Spinal cord (tissue), 10 donors: ENCODE results near the gene ZNF608. TPM values are rescaled to one million over a fixed set of nuclear protein-coding genes. Genes with fewer than 3 reads are reported as not detected.

Experiments used
- DNase-seq, 6 donors: peaks; one replicate each; pipeline versions ENCODE4 v3.0.0 to v3.0.0-alpha.2; 2013 to 2015; ENCODE audit warnings: low spot score in 6 of 6, low read depth in 4 of 6
- H3K27ac ChIP-seq: one replicate; pipeline ENCODE4 v1.5.1; 2013; ENCODE audit warnings: low read depth, low read length, control low read depth
- H3K27me3 ChIP-seq: one replicate; pipeline ENCODE4 v1.6.1; 2013; ENCODE audit warnings: low read length; ENCODE audit not compliant: control insufficient read depth, insufficient read depth
- H3K36me3 ChIP-seq: one replicate; pipeline ENCODE4 v1.6.1; 2013; ENCODE audit warnings: low read length; ENCODE audit not compliant: control insufficient read depth, insufficient read depth
- H3K4me1 ChIP-seq: one replicate; pipeline ENCODE4 v1.6.1; 2013; ENCODE audit warnings: low read length; ENCODE audit not compliant: control insufficient read depth, insufficient read depth
- H3K4me3 ChIP-seq: one replicate; pipeline ENCODE4 v1.5.1; 2013; ENCODE audit warnings: low read depth, low read length, control low read depth
- H3K9me3 ChIP-seq: one replicate; pipeline ENCODE4 v1.6.1; 2013; ENCODE audit warnings: low read length; ENCODE audit not compliant: control insufficient read depth, insufficient read depth
- WGBS: methylation state at CpG from one replicate; pipeline ENCODE4 v1.1.5; 2013; ENCODE audit warnings: missing lambda C conversion rate; ENCODE audit not compliant: insufficient coverage; 5-methylcytosine and 5-hydroxymethylcytosine counted together
- polyA plus RNA-seq, 2 donors: library from polyadenylated mRNA; unstranded; fragments of 120-200 nt; gene quantifications; one replicate each; pipeline ENCODE4 v1.2.1, GENCODE V29; 2013; ENCODE audit not compliant: insufficient read length in 2 of 2
- total RNA-seq, 2 donors: library from RNA; depleted of rRNA in 1 of 2; stranded (reverse); fragments of 120-200 nt in 1 of 2; fragments of >200 nt in 1 of 2; gene quantifications; one replicate each; pipeline versions ENCODE4 v1.2.3 to v1.2.4, GENCODE V29; 2013 to 2014
- donor health status: healthy.

Gene ZNF608
- total and polyA plus RNA-seq, 4 donors = 45.5 to 81.7 (median 64.8) TPM

DNA sequence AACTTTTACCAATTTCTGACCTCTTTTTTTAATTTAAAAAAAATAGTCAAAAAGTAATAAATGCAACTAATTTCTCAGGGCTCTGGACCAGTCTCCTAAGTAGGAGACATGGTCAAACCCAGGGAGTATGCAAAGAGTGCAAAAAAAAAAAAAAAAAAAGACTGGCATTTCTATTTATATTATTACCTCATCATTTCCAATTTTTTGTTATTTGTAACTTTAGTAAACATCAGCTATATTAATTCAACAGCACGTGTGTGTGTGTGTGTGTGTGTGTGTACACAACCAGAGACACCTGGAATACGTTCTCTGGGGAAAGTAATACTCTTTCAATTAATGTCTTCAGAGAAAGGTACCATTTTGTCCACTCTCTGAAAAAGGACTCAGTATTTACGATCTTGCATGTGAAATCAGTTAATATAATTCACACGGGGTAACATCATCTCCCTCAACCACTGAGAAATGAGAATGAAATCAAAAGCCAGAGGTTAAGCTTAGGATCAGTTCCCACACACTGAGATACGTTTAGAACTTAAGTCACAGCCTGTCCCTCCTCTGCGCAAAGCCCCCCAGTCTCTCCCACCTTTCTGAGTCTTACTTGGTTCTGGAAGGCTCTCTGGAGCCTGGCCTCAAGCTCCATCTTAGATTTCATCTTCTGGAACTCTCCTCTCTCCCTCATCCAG is 21.9 kb downstream of the ZNF608 start:
- Histone ChIP-seq H3K9me3 (no peaks in the 10 kb centered on the region), H3K36me3 (no peaks in the 10 kb centered on the region), H3K4me1 (peaks cover 18% of the 10 kb centered on the region), H3K27me3 (no peaks in the 10 kb centered on the region), H3K27ac (no peak overlapping the region), H3K4me3 (no peak overlapping the region)
- 80% methylated on average over 3 of the region's 6 CpGs for WGBS
- no peak for DNase-seq

DNA sequence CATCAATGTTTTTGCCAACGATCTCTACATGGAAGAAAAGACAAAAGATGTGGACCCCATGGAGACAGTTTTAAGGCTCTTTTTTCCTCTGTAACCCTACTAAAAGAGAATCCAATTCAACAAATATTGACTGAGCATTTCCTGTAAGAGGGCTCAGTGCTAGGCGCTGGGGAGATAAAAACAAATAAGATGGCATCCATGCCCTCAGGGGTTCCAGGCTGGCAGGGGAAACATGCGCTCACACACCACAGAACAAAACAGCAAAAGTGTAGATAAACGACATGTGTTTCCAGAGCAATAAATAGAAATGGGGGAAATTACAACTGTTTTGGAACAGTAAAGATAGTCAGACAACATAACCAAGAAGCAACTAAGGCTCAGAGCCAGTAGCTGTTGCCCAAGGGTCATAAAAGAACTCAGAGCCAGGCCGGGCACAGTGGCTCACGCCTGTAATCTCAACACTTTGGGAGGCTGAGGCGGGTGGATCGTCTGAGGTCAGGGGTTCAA is 25.2 kb downstream of the ZNF608 start:
- no peak overlapping the region for H3K27ac ChIP-seq
- H3K4me3 ChIP-seq = no peak overlapping the region
- no peaks in the 10 kb centered on the region for H3K9me3 ChIP-seq
- peaks cover 31% of the 10 kb centered on the region for H3K4me1 ChIP-seq
- peak in 1 of 6 donors; percentile 58 for DNase-seq
- H3K36me3 ChIP-seq = no peaks in the 10 kb centered on the region
- H3K27me3 ChIP-seq = no peaks in the 10 kb centered on the region
- WGBS = no CpG with 5 or more reads among the region's 8 CpGs

DNA sequence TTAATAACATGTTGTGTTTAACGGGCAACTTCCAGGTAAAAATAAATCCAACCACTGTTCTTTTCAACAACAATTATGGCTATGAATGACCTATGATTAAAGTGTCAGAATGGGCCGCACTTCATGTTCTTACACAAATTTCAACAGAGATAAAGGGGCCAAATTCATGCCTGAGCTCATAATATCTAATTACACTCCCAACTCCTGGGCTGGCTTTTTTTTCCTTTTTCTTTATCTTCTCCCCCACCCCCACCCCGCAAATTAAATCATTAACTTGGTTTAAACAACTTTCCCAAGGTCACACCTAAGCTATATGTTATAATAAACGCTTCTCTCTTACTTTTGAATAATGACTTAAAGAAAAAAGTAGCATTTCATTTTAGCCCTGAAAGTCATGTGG is 25.8 kb downstream of the ZNF608 start:
- no peaks in the 10 kb centered on the region for H3K9me3 ChIP-seq
- H3K27me3 ChIP-seq = no peaks in the 10 kb centered on the region
- H3K27ac ChIP-seq = no peak overlapping the region
- H3K36me3 ChIP-seq = no peaks in the 10 kb centered on the region
- no peak overlapping the region for H3K4me3 ChIP-seq
- peaks cover 28% of the 10 kb centered on the region for H3K4me1 ChIP-seq
- no peak for DNase-seq
- WGBS = no CpG with 5 or more reads among the region's 4 CpGs

DNA sequence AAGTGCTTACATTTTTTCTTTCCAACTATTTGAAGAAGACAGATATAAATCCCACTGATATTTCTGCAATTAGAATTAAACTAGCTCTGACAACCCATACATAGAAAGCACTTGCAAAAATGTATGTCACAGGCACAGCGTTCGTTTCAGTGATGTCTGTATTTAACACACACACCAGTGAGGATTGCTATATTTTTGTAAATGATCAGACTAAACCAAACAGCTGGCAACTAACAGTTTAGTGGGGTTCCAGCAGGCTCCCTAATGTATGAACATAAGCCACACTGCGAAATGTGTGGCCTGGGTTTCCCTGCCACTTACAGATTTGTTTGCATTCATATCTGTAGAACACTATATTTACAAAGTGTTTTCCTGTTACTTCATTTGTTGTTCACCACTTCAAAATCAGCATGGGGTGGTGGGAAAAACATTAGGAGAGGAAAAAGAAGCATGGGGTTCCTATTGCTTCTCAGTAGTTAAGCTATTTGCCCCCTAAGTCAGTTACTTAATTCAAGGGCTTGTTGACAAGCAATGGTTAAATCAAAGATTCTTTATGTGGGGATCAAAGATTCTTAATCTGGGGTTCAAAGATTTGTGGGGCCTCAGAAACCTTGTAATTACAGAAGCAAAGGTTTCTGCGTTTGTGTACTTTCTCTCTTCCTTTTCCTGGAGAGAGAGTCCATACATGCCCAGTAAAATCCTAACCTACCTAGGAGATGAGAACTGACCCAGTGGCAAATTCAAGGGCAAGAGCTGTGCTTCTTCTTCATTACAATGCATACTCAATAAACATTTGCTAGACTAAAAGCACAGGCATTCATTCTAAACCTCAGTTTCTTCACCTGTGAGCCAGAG is 27.1 kb downstream of the ZNF608 start:
- peak in 1 of 6 donors; percentile 61 for DNase-seq
- WGBS = 82% methylated on average over 2 of the region's 4 CpGs
- H3K9me3 ChIP-seq = no peaks in the 10 kb centered on the region
- H3K36me3 ChIP-seq = no peaks in the 10 kb centered on the region
- H3K4me1 ChIP-seq = peaks cover 28% of the 10 kb centered on the region
- H3K27ac ChIP-seq = peak overlapping the region; percentile 71
- no peaks in the 10 kb centered on the region for H3K27me3 ChIP-seq
- no peak overlapping the region for H3K4me3 ChIP-seq

DNA sequence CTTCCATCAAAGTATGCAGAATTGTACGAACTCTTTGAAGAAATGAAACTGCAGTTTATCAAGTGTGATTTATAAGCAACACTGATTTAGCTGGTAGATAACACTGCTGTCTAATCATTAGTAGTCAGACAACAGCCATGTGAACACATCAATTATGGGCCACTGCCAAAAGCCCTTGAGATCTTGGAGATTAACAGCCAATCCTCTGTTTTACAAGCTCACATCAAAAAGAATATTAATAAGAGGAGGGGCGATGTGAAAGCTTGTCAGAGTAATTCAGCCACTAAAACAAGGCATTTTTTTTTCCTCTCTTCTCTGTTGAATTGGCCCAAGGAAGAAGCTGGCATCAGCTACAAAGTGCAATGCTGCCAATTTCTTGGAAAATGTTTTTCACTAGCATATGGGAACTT is 28.1 kb downstream of the ZNF608 start:
- H3K27me3 ChIP-seq = no peaks in the 10 kb centered on the region
- no peaks in the 10 kb centered on the region for H3K9me3 ChIP-seq
- WGBS = no CpG with 5 or more reads among the region's 2 CpGs
- no peaks in the 10 kb centered on the region for H3K36me3 ChIP-seq
- H3K27ac ChIP-seq = peak overlapping the region; percentile 71
- H3K4me1 ChIP-seq = peaks cover 27% of the 10 kb centered on the region
- H3K4me3 ChIP-seq = no peak overlapping the region
- peak in 2 of 6 donors; percentile 85 to 95 for DNase-seq

DNA sequence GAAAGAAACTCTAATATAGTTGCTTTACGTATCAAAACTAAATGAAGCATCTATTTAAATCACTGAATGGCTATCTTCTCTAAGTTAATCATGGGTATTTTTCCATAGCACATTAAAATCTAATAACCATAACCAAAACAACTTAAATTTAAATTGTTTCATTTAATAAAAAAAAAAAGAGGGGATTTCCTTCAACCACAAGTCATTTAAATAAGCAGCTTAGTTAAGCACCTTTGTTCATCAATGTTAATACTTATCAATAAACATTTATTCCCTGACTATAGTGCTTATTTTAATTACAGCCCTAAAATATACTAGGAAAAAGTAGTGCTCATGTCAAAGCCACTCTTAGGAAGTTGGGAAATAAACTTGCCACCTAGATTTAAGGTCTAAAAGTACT is 30.3 kb downstream of the ZNF608 start:
- H3K36me3 ChIP-seq = no peaks in the 10 kb centered on the region
- H3K4me1 ChIP-seq = peaks cover 25% of the 10 kb centered on the region
- no peaks in the 10 kb centered on the region for H3K9me3 ChIP-seq
- no peak overlapping the region for H3K27ac ChIP-seq
- WGBS = no CpG with 5 or more reads among the region's 1 CpG
- no peak overlapping the region for H3K4me3 ChIP-seq
- no peaks in the 10 kb centered on the region for H3K27me3 ChIP-seq
- no peak for DNase-seq

DNA sequence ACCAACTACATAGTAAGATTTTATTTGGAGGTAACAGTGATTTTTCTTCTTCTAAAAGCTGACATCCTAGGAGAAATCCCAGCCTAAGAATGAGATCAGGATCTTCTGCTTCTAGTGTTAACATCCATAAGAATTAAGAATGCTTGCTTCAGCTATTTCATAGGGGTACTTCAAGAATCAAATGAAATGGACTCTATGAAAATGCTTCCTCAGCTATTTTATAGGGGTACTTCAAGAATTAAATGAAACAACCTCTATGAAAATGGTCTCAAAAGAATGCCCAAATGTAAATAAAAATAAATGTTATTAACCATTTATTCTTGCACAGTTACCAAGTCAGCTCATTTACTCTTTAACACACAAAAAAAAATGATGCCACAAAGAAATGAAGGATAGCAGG is 31.5 kb downstream of the ZNF608 start:
- DNase-seq = no peak
- no peaks in the 10 kb centered on the region for H3K27me3 ChIP-seq
- H3K4me3 ChIP-seq = no peak overlapping the region
- H3K27ac ChIP-seq = no peak overlapping the region
- H3K36me3 ChIP-seq = no peaks in the 10 kb centered on the region
- no peaks in the 10 kb centered on the region for H3K9me3 ChIP-seq
- peaks cover 24% of the 10 kb centered on the region for H3K4me1 ChIP-seq

DNA sequence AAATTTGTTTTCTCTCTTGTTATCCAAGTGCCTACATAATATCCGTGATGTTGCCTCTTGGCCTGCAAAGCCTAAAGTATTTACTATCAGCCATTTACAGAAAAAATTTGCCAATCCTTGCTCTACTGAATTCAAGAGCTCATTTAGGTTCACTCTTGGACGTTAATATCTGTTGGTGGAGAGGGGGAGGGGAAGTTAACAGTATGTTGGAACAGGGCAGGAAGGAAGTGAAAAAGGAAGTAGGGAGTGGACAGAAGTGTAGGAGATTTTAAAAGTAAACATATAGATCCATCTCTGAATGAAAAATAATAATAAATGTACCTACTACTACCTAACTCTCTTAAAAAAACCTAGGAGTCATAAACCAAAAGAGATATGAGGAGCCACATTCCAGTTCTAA is 32.8 kb downstream of the ZNF608 start:
- no peaks in the 10 kb centered on the region for H3K36me3 ChIP-seq
- DNase-seq = no peak
- H3K4me1 ChIP-seq = peaks cover 27% of the 10 kb centered on the region
- no peak overlapping the region for H3K4me3 ChIP-seq
- no peak overlapping the region for H3K27ac ChIP-seq
- H3K9me3 ChIP-seq = no peaks in the 10 kb centered on the region
- H3K27me3 ChIP-seq = no peaks in the 10 kb centered on the region
- WGBS = no CpG with 5 or more reads among the region's 2 CpGs

DNA sequence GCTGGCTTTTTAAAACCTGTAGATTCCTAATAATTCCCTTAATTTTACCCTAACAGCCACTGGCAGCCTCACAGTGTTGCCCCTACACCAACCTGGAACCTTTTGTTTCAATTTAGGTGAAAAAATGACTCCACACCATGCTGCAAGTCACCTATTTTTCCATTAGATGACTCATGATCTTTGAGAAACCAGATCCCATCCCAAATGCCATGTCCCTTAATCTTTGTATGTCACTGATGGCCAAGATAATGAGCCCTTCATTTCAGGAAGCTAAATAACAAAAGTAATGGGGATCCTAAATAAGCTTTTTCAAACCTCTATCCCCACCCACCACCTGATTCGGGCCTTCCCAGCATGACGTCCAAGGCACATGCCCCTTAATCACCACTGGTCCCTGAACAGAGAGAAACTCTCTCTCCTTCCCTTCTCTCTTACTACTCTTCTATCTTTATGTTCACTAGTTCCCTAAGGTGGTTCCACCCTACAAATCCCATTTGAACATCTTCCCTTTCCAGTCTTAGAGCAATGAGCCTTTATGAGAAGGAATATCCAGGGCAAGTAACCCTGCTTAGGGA is 33.6 kb downstream of the ZNF608 start:
- peaks cover 26% of the 10 kb centered on the region for H3K4me1 ChIP-seq
- no peak overlapping the region for H3K4me3 ChIP-seq
- H3K27me3 ChIP-seq = no peaks in the 10 kb centered on the region
- WGBS = 79% methylated on average over 2 of the region's 2 CpGs
- H3K27ac ChIP-seq = no peak overlapping the region
- H3K9me3 ChIP-seq = no peaks in the 10 kb centered on the region
- no peak for DNase-seq
- H3K36me3 ChIP-seq = no peaks in the 10 kb centered on the region
